GM12873 (cell line): Measurements from ENCODE around the gene HDAC11.

Experiments used
- CTCF ChIP-seq: IDR thresholded peaks from 2 replicates; pipeline ENCODE4 v1.5.1; 2012; ENCODE audit warnings: low read depth, mild to moderate bottlenecking, moderate library complexity, low read length, control low read depth; ENCODE audit not compliant: insufficient read depth; ENCODE audit errors: missing control alignments

The HDAC11 gene

DNA sequence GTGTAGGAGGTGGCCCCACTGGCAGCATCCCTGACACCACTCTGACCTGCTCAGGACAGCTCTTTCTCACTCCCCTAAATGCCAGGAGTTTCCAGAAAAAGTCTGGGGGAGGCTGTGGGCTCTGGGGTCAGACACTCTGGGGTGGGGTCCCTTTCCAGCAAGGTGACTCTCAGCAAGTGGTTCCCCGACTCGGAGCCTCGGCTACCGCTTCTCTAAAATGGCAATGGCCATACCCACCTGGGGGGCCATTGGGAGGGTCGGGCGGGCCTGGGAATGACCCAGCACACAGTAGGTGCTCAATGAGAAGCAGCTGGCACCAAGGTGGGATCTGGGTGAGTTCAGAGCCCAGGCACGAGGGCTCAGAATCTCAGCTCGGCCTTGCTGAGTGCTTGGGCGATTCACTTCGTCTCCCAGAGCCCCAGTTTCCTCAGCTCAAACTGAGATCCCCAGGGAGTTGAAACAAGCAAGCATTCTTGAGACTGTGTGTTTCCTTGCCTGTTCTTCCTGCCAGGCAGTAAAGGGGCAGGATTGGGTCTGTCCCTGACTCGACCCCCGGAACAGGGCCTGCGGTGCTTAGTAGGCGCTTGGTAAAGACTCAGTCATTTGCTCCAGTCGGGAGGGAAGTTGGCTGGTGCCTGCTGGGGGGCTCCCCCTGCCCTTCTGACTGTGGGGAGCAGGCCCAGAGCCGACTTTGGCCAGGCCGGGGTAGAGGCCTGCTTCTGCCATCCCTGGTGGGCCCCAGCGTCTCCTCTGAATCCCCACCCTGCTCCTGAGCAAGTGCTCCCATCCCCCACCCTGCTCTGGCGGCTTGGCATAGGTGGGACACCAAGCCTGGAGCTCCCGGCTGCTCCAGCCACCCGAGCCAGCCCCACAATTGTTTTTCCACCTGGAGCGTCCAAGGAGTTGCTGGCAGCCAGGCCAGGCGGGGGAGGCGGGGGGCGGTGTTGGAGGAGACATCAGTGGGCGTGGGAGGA lies 36.0 kb downstream of the HDAC11 start:
- no peak for TF ChIP-seq CTCF

- TF ChIP-seq CTCF = no peak
These were observed 36.6 kb downstream of the HDAC11 start for GRCh38 chr3:13516760-13517135.

DNA sequence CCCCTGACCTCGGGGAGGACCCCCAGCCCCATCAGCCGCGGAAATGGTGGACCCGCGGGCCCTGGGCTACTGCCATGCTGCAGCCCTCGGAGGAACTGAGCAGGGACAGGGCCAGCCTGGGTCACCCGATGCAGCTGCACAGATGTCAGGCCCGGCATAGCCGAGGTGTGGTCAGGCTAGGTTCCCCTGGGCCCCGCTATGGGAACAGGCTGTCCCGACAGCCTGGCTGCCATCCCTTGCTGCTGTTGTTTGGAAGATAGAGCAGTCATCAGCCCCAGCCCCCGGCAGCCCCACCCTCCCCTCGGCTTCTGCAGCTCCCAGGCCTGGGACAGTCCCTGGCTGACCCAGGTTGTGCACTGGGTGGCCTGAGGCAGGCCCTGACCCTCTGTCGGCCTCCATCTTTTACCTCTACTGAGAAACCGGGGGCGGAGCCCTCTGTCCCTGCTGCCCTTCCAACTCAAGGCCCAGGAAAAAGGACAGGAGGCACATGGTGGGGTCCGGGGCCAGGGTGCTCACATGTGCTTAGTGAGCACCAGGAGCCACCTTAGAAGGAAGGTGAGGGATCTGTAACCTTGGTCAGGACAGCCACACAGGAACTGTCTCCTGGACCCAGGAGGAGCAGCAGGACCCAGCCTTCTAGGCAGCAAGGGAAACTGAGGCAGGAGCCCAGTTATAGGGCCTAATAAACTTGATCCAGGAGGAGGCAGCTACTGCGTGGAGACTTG lies 37.3 kb downstream of the HDAC11 start:
- no peak for TF ChIP-seq CTCF

DNA sequence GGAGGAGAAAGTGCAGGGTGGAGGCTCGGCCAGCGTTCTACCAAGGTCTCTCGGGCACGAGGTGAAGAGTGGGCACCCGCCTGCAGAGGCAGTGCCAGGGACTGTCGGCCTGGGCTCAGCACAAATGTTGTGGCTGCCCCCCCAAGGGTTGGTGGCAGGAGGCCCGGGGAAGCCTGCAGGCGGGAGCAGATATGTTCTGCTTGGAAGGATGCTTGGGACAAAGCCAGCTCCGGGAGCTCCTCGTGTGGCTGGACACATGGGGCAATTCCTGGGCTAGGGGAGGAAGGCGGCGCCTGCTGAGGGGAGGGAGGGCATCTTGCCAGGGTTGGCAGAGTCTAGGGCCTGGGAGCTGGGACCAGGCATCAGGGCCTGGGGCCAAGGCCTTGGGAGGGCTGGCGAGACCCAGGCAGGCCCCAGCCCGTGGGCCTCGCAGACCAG lies 38.4 kb downstream of the HDAC11 start:
- TF ChIP-seq CTCF = no peak

DNA sequence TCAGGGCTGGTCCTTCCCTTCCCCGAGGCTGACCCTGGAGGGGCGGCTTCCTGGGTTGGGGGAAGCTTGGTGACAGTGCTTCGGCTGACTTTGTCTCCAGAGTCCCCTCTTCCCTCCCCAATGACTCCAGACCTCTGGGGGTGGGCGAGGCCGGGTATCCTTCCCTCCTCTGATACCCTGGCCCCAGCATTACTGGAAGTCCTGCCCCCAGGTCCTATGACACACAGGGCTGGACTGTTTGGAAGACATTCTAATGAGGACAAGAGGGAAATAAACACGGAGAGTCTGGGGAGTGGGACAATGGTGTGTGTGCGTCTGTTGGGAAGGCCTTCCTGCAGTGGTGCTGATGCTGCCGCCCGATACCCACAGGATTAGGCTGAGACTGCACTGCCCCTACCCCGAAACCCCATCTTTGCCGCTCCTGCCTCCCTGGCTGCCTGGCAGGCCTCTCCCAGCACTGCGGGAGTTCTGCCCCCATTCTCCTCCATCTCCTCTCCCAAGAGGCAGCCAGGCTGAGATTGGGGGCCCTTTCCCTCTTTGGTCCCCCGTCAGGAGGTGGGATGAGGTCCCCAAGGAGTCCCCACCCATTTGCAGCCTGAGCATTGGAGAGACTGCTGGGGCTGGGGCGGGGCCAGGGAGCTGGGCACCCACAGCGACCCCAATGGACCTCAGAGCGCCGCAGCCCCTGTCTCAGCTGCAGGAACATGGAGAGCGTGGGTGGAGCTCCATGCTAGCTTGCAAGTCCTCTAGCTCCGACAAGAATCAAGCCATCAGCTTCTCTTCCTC lies 39.1 kb downstream of the HDAC11 start:
- TF ChIP-seq CTCF = no peak

- TF ChIP-seq CTCF = no peak
These were observed 40.3 kb downstream of the HDAC11 start for GRCh38 chr3:13520326-13520880.
